Upper lobe of left lung (tissue), 6 donors: ENCODE data around the gene MYOZ2. TPM values are rescaled to one million over a fixed set of nuclear protein-coding genes. Genes with fewer than 3 reads are reported as not detected.

Experiments used
- ATAC-seq, 2 donors: fragments of 200-7000 bp; cut with Tn5 transposase; one replicate each; pipeline ENCODE4 v1.9.1; 2022; ENCODE audit warnings: mild to moderate bottlenecking in 2 of 2, moderate library complexity in 2 of 2; ENCODE audit not compliant: low FRiP score in 2 of 2
- DNase-seq, 2 donors: peaks; one replicate each; pipeline ENCODE4 v3.0.0-alpha.2; 2019 to 2020
- H3K27ac ChIP-seq, 4 donors: fragments of 200-600 bp; sonication (generic); one replicate each; pipeline ENCODE4 v1.5.1; 2016 to 2019
- H3K27me3 ChIP-seq, 4 donors: fragments of 200-600 bp; sonication (generic); one replicate each; pipeline ENCODE4 v1.5.1; 2017 to 2019
- H3K36me3 ChIP-seq, 4 donors: fragments of 200-600 bp; sonication (generic); one replicate each; pipeline ENCODE4 v1.5.1; 2016 to 2019
- H3K4me1 ChIP-seq, 4 donors: fragments of 200-600 bp; sonication (generic); one replicate each; pipeline ENCODE4 v1.5.1; 2018 to 2019
- H3K4me3 ChIP-seq, 4 donors: fragments of 200-600 bp; sonication (generic); one replicate each; pipeline ENCODE4 v1.5.1; 2017 to 2019; ENCODE audit warnings: mild to moderate bottlenecking in 2 of 4, moderate library complexity in 1 of 4
- H3K9me3 ChIP-seq, 4 donors: fragments of 200-600 bp; sonication (generic); one replicate each; pipeline ENCODE4 v1.5.1; 2018 to 2019
- EP300 ChIP-seq, 4 donors: sonication (generic); formaldehyde crosslinking; IDR thresholded peaks; one replicate each; pipeline ENCODE4 v1.5.1; 2017; ENCODE audit warnings: antibody characterized with exemption in 4 of 4, control low read depth in 2 of 4
- POLR2A ChIP-seq, 4 donors: fragments of 450-650 bp; IDR thresholded peaks; one replicate each; pipeline ENCODE4 v1.5.1; 2016 to 2017; ENCODE audit warnings: antibody characterized with exemption in 4 of 4, mild to moderate bottlenecking in 2 of 4
- POLR2AphosphoS5 ChIP-seq, 2 donors: sonication (generic); formaldehyde crosslinking; IDR thresholded peaks; one replicate each; pipeline ENCODE4 v1.5.1; 2017; ENCODE audit warnings: antibody characterized with exemption in 2 of 2
- WGBS, 2 donors: methylation state at CpG; one replicate each; pipeline ENCODE4 v1.1.5; 2017 to 2018; 5-methylcytosine and 5-hydroxymethylcytosine counted together
- total RNA-seq, 6 donors: library from RNA; depleted of rRNA in 4 of 6; stranded (reverse); fragments of >200 nt in 4 of 6; gene quantifications; one replicate each; pipeline versions ENCODE4 v1.1.0 to v1.2.1, GENCODE V29; 2016 to 2021
- TF ChIP-seq, protein P1 (sequence below), 6 experiments: fragments of 450-650 bp in 4 of 6; fragments of 200-600 bp in 2 of 6; sonication (generic) in 2 of 6; IDR thresholded peaks; one replicate each; pipeline ENCODE4 v1.5.1; 2016 to 2019; ENCODE audit warnings: antibody characterized with exemption in 6 of 6
- donor health status: DM: no; HTN: no; CAD: no; lungs with moderate emphysema.
- donor health status: DM: no; HTN: yes; CAD: no; lungs with severe emphysema.

MYOZ2 gene
- total RNA-seq, 6 donors from 2014 or later: 0.13 to 0.20 TPM; not detected in 4

DNA sequence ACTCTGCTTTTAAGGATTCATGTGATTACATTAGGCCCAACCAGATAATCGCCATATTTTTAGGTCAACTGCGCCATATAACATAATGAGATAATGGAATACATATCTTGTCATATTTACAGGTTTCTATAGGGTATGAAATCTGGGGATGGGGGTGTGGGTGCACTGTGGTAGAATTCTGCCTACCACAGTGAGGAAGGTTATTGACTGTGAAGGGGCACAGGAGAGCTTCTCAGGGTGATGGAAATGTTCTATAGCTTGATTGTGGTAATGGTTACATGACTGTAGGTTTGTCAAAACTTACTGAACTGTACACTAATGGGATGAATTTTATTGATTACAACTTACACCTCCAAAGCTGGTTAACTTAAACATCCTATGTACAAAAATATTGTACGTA is 92.8 kb downstream of the MYOZ2 start:
- 92 to 96% methylated on average over 3 of the region's 3 CpGs for WGBS, 2 donors
- ATAC-seq (no peak), DNase-seq (no peak)
- Histone ChIP-seq H3K9me3 (no peaks in the 10 kb centered on the region), H3K36me3 (peaks cover 0 to 7% (median 3%) of the 10 kb centered on the region in 4 donors), H3K27ac (peak overlapping the region in 1 of 4 donors; percentile 46), H3K27me3 (no peaks in the 10 kb centered on the region), H3K4me3 (no peak overlapping the region), H3K4me1 (peaks cover 0 to 16% (median 3%) of the 10 kb centered on the region in 4 donors)
- TF ChIP-seq POLR2A (IDR thresholded peaks at IDR 0.05) (no peak), EP300 (IDR thresholded peaks at IDR 0.05) (no peak), POLR2AphosphoS5 (IDR thresholded peaks at IDR 0.05) (no peak)
- TF ChIP-seq, protein P1, sequence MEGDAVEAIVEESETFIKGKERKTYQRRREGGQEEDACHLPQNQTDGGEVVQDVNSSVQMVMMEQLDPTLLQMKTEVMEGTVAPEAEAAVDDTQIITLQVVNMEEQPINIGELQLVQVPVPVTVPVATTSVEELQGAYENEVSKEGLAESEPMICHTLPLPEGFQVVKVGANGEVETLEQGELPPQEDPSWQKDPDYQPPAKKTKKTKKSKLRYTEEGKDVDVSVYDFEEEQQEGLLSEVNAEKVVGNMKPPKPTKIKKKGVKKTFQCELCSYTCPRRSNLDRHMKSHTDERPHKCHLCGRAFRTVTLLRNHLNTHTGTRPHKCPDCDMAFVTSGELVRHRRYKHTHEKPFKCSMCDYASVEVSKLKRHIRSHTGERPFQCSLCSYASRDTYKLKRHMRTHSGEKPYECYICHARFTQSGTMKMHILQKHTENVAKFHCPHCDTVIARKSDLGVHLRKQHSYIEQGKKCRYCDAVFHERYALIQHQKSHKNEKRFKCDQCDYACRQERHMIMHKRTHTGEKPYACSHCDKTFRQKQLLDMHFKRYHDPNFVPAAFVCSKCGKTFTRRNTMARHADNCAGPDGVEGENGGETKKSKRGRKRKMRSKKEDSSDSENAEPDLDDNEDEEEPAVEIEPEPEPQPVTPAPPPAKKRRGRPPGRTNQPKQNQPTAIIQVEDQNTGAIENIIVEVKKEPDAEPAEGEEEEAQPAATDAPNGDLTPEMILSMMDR (IDR thresholded peaks at IDR 0.05): no peak

DNA sequence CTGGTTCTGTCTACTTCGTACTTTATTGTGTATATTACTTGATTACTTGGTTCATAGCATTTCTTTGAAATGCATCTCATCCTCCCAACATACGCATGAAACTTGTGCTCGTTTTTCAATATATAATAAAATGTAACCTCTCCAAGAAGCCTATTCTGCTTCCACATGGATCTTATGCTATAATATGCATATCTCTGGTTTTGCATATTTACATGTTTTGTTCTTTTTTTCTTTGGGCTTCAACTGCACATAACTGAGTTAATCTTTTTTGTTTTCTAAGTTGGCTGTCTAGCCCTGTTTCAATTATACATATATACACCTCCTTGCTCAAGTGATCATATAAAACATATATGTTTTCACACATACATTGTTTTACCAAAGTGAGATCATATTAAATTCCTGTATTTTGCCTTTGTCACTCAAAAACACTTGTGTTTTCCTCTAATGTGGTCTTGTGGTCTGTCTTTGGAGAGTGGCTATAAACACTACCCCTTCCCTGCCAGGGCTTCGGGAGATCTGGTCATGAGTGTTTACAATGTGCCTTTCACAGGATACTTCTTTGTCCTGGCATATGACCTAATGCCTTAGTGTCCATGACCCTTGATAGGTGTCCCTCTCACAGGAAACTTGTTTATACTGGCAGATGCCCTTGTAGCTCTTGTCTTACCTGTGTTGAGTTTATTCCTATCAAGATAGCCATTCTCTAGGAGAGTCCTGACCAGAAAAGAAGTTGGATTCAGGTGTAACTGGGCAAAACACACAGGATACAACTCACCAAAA is 94.5 kb downstream of the MYOZ2 start:
- TF ChIP-seq, protein P1 (IDR thresholded peaks at IDR 0.05): no peak
- TF ChIP-seq POLR2A (IDR thresholded peaks at IDR 0.05) (no peak), POLR2AphosphoS5 (IDR thresholded peaks at IDR 0.05) (no peak), EP300 (IDR thresholded peaks at IDR 0.05) (no peak)
- peaks cover 0 to 4% (median 1%) of the 10 kb centered on the region in 4 donors for H3K36me3 ChIP-seq
- H3K4me3 ChIP-seq: no peak overlapping the region
- ATAC-seq (no peak), DNase-seq (no peak)
- no peaks in the 10 kb centered on the region for H3K27me3 ChIP-seq
- H3K4me1 ChIP-seq: peaks cover 6 to 24% (median 7%) of the 10 kb centered on the region in 4 donors
- WGBS, 2 donors: 82 to 87% methylated on average over 4 of the region's 4 CpGs
- no peaks in the 10 kb centered on the region for H3K9me3 ChIP-seq
- no peak overlapping the region for H3K27ac ChIP-seq

DNA sequence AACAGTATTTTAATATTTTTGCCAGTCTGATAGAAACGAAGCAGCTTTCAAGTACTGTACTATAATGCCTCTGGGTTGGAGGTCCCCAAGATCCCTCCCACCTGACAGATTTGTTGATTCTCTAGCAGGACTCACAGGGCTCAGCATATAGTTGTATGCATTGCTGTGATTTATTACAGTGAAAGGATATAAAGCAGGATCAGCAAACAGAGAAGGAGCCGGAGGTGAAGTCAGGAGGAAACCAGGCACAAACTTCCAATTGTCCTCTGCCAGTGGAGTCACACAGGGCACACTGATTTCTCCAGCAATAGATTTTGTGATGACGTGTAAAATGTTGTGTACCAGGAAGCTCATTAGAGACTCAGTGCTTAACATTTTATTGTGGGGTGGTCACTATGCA is 95.9 kb downstream of the MYOZ2 start:
- Histone ChIP-seq H3K36me3 (peaks cover 0 to 14% (median 2%) of the 10 kb centered on the region in 4 donors), H3K4me1 (peaks cover 6 to 24% (median 7%) of the 10 kb centered on the region in 4 donors), H3K4me3 (no peak overlapping the region), H3K27ac (no peak overlapping the region), H3K27me3 (no peaks in the 10 kb centered on the region), H3K9me3 (no peaks in the 10 kb centered on the region)
- 66 to 81% methylated on average over 3 of the region's 3 CpGs for WGBS, 2 donors
- DNase-seq: no peak
- TF ChIP-seq, protein P1 (IDR thresholded peaks at IDR 0.05): no peak
- TF ChIP-seq EP300 (IDR thresholded peaks at IDR 0.05) (no peak), POLR2AphosphoS5 (IDR thresholded peaks at IDR 0.05) (no peak), POLR2A (IDR thresholded peaks at IDR 0.05) (no peak)
- ATAC-seq: no peak

DNA sequence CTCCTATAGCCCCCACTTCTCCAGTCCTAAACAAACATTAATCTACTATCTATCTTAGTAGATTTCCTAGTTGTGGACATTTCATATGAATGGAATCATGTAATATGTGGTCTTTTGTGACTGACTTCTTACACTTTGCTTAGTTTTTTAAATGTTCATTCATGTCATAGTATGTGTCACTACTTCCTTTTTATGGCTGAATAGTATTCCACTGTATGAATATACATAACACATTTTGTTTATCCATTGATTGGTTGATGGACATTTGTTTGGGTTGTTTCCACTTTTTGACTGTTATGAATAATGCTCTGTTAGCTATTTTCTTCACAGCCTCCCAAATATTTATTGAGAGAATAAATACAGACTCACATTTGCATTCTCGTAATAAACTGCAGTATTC is 96.7 kb downstream of the MYOZ2 start:
- no peaks in the 10 kb centered on the region for H3K9me3 ChIP-seq
- peaks cover 6 to 24% (median 7%) of the 10 kb centered on the region in 4 donors for H3K4me1 ChIP-seq
- DNase-seq (no peak), ATAC-seq (no peak)
- no peak overlapping the region for H3K4me3 ChIP-seq
- H3K27me3 ChIP-seq: no peaks in the 10 kb centered on the region
- peaks cover 0 to 18% (median 2%) of the 10 kb centered on the region in 4 donors for H3K36me3 ChIP-seq
- TF ChIP-seq, protein P1 (IDR thresholded peaks at IDR 0.05): no peak
- no peak for TF ChIP-seq POLR2A (IDR thresholded peaks at IDR 0.05)
- no peak for TF ChIP-seq POLR2AphosphoS5 (IDR thresholded peaks at IDR 0.05)
- 90 to 93% methylated on average over 1 of the region's 1 CpG for WGBS, 2 donors
- H3K27ac ChIP-seq: no peak overlapping the region

DNA sequence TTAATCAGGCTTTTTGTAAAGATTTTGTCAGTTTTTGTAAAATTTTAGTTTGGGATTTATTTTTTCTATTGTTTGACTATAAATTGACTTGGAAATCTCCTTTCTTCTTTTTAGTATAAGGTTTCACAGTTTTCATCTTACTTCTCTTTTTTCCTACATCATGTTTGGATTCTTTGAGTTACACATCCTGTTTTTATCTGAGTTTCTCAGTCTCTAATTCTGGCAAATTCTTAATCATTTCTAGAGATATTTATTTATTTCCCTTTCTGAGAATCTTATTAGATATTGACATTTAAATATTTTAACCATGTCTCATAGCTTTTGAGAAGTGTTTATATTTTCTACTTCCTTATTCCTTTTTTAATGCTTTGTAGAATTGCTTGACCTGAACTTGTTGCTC is 97.6 kb downstream of the MYOZ2 start:
- Histone ChIP-seq H3K4me3 (no peak overlapping the region), H3K36me3 (peaks cover 0 to 18% (median 2%) of the 10 kb centered on the region in 4 donors), H3K27ac (peak overlapping the region in 1 of 4 donors; percentile 42), H3K4me1 (peaks cover 6 to 26% (median 11%) of the 10 kb centered on the region in 4 donors), H3K27me3 (no peaks in the 10 kb centered on the region), H3K9me3 (no peaks in the 10 kb centered on the region)
- DNase-seq: no peak
- ATAC-seq: no peak
- TF ChIP-seq POLR2A (IDR thresholded peaks at IDR 0.05) (no peak), POLR2AphosphoS5 (IDR thresholded peaks at IDR 0.05) (no peak), EP300 (IDR thresholded peaks at IDR 0.05) (no peak)
- TF ChIP-seq, protein P1 (IDR thresholded peaks at IDR 0.05): no peak
